Hematopoietic multipotent progenitor cell treated with erythropoietin and hydrocortisone succinate and interleukin-3 and kit ligand, for 15 days (in vitro differentiated cells): ENCODE data around the gene CFAP100.

Experiments used
- DNase-seq: peaks from one replicate; pipeline ENCODE4 v3.0.0-alpha.2; 2015; ENCODE audit warnings: low spot score

CFAP100 gene

DNA sequence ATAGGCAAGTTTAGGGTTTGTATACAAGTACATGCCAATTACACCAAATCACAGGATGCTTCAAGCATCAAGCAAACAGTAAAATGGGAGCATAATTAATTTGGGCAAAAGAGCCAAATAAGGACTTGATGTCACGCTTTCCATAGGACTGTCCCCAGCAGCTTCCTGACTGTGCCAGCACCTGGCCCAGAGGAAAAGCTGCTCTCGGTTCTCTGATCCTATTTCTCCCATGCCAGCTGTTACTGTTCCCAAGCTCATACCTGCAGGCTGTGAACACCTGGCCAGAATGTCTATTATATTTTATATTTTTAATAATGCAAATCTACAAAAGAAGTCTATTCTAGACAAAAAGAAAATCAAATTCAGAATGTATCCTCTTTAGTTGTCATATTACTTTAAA is 68.8 kb downstream of the CFAP100 start:
- no peak for DNase-seq

DNA sequence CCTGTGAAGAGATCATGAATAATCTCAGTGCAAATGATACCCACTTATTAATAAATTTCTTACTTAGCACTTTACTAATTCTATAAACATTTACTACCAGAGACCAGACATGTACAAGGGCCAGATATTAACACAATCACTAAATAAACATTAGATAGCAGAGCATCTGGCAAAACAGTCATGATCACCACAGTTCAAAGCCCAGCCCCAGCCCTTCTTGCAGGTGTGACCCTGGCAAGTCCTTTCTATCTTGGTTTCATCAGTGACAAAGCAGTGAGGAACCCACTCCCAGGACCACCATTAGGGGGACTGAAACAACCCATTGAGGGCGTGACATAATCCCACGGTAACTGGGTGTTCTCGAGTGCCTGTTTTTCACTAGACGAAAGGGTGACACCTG is 69.4 kb downstream of the CFAP100 start:
- DNase-seq, result no peak

DNA sequence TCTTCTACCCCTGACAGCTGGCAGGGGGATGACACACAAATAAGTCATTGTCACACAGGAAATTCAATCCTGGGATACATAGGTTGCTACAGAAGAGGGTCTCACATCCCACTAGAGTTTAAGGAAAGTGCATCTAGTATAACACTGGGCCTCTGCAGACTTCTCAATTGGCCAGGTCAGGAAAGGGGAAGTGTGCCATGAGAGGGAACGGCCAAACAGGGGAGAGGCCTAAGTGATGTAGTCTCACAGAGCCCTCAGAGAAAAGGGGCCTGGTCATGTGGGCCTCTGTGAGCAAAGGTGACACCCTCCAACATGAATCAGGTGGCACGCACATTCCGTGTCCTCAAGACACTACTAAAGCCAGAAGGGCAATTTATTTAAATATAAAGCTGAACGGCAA is 69.8 kb downstream of the CFAP100 start:
- no peak for DNase-seq

DNA sequence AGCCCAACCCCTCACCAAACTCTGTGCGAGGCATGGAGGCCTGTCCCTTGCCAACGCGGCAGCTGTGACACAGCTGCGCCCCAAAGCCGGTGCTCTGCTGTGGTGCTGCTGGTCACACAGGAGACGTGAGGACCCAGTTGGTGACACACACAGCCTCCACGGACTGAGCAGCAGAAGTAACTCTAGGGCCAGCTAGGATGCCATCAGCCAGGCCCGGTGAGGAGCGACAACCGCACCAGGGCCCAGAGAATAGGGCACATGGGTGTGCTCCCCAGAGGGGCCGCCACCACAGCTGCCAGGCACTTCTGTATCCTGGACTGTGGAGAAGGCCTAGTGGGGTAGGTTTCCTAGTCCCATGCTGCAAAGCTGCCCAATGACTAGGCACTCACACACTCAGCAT is 70.3 kb downstream of the CFAP100 start:
- no peak for DNase-seq

DNA sequence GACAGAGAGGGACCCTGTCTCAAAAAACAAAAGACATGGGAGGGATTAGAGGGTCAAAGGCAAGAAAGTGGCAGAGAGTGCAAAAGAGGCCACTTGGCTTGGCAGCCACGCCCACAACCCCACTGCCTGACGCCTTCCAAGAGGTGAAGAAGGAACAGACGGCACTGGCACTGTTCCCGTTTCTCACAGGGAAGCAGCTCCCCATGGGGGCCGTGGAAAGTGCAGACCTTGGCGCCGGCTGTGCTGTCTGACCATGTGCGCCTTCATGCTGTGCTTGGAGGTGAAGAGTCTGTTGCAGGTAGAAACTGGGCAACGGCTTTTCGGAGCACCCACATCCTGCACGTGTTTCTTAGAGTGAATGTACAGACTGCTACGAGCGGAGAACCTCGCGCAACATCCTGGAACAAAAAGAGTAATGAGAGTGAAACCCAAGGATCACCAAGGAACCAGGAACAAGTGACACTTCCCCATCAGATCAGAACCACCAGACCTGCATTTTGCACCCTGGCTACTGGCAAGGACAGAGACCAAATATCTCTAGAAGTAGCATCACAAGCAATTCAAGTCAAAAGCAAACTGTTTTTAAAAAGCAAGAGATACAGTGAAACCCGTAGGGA is 71.3 kb downstream of the CFAP100 start:
- no peak for DNase-seq

DNA sequence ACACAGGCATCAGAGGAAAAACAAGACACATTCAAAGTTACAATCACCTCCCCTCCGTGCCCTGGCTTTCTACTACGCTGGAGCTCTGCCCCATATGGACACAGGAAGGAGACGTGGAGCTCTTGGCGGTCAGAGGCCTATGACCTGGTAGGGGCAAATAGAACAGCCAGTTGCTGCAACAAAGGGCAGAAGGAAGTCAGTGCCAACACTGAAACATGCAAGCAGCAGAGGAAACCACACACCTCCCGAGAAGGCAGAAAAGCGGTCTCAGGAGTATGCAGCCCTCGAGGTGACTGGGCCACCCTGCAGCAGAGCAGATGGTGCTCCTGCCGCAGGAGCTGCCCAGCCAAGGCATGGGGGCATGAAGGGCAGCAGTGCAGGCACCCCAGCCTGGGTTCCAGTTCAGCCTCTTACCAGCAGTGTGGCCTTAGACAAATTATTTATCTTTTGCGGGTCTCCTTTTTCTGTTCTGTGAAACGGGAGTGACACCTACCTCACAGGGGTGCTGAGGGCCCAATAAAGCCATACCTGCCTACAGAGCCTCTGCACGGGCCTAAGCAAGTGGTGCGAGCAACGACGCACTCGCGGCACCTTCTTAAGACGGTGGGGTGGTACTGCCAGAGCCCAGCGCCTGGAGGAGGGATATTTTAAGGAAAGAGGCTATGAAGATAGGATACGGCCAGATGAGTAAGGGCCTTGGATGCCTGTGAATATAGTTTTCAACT is 72.3 kb downstream of the CFAP100 start:
- DNase-seq, result no peak

DNA sequence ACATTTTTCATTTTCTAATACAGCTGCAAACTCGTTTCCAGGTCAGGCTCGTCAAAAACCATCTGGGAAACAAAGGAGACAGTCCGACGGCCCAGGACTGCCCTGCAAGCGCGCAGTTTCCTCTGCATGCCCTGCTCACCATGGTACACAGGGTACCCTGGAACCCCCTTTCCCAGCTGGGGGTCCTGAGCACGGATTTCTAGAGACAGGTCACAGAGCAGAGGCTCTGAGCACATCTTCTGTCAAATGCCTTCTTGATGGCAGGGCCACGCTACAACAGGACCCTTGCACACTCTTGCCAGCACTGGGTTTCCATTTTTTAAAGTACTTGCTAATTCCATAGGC is 72.9 kb downstream of the CFAP100 start:
- DNase-seq, result no peak

DNA sequence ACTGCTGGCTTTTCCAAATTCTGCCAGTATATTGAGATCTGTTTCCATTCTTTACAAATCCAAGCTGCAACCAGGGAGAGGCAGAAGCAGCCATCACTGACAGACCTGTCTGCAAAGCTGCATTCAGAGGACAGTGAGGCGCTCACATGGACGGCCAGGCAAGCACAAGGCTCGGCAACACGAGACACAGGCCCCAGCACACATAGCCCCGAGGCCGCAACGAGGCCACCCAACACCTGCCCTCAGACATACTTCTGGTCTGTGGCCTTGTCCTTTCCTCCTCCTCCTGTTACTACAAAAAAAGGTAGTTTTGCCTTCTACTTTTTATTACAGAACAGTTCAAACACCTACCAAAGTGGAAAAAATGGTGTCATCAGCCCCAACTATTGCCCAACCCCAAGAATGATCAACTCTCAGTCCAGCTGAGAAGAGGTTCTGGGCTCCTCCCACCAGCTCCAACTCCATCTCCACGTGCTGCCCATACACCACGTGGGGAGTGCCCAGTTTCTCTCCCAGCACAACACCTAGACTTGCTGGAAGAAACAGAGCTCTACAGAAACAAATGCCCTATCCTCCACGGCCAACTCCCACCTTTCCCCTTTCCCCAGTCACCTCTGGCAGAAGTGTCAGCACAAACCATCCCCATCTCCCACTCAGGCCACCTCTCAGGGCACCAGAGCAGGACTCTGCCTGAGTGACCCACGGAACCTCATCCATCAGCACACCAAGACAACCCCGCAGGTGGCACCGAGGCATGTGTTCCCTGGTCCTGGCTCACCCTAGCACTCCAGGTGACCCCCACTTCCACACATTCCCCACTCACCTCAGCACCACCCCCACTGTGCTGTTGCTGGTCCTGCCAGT is 73.6 kb downstream of the CFAP100 start:
- no peak for DNase-seq

DNA sequence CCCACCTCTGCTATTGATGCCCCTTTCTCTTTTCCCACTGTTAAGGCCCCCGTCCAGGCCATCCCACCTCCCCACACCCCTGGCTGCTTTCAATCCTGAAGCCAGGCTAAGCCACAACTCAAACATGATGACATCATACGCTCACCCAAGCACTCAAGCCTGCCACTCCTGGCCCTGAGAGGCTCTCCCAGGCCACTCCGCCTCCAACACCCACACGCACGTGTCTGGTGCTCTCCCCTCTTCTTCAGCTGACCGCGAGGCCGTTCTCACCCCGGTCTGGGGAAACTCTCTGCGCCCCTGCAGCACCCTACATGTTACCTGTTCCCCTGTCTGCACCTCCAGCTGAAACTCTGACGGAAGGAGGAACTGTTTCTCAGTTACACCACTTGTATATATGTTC is 74.8 kb downstream of the CFAP100 start:
- no peak for DNase-seq

DNA sequence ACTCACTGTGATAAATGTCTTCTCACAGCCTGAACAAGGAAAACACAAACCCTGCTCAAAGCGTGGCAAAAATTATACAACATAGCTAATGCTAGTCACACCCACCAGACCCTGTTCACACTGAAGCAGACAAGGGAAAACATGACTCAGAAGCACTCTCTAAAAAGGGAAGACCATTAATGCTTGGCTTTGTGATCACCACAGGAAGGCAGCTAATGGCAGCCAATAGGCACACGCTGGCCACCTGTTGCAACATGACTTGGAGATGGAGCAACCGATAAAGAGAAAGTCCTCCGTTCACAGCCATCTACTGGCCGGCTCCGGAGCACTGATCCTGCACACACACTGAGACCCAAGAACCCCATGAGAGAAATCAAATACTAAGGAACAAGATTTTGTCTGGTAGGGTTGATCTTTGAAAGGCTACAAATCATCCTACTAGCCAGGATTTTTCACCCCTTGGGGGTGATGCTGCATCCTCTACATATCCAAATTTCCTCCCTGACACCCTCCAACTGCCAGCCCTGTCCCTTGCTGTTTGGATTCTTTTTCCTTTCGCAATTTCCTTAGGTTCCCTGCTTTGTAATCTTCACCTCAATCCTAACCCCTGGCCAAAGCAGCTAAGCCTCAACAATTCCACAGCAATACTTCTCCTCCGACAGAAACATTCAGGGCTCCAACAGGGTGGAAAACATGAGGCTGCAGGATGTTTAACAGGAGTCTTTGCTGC is 77.7 kb downstream of the CFAP100 start:
- DNase-seq, result peak; percentile 36

DNA sequence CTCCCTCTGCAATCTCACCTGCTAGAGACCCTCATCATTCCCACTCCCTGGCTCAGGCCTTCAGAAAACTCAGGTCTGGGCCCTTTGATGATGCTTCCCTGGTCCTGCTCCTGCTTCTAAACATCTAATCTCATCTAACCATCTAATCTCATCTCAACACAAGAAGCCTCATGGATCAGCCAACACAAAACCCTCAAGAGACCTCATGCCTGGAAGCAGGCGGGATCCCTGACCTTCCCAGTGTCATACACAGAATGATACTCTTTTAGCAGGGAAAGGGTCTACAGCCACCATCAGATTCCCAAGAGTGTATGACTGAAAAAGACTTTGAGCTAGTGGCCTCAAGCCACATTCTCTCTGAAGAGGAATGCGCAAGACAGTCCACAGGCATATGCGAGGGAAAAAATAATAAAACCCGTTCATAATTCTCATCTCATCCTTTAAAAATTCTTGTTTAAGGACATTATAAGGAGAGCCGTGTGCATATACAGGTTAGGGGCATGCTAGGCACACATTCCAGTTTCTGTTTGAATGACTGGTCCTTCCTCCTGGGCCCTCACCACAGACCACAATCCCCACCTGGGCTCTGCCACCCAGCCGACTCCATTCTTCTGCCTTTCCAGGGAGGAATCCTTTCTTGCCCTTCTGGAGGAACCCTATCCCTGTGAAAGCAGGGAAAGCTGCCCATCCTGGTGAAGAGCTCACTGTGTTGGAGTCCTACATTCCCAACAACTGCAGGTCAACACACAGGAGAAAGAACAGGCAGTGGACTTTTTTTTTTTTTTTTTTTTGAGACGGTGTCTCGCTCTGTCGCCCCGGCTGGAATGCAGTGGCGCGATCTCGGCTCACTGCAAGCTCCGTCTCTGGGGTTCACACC is 78.8 kb downstream of the CFAP100 start:
- DNase-seq, result no peak

DNA sequence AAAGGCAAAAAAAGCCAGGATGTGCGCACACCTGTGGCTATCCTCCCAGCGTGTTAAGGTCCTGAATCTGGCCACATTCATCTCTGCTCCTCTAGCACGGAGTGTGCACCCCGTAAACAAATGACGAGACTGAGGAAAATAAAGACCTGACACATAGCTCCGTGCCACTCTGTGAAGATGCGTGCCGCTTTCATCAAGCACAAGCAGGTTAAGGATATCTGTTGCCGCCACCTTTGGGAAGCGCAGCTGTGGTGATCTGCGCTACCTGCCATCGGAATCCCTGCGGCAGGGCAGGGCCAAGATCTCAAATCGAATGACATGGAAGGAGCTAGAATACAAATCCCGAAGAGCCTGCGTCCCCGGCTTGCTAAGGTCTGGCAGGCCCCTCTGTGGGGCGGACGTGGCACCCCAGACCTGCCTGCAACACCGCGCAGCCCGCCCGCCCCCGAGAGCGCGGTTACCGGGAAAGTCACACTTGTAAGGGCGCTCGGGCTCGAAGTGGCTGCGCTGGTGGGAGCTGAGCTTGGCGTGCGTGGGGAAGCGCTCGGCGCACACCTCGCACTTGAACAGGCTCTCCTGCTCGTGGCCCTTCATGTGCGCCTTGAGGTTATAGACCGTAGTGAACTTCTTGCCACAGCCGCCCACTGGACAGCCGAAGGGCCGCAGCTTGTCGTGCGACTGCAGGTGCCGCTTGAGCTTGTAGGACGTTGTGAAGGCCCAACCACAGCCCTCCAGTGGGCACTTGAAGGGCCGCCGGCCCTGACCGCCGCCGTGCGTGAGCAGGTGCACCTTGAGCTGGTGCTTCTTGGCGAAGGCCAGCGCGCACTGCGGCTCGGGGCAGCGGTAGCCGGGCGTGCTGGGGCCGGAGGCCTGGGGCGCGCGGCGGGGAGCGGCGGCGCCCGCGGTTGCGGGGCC is 80.0 kb downstream of the CFAP100 start:
- DNase-seq, result peak; percentile 30

DNA sequence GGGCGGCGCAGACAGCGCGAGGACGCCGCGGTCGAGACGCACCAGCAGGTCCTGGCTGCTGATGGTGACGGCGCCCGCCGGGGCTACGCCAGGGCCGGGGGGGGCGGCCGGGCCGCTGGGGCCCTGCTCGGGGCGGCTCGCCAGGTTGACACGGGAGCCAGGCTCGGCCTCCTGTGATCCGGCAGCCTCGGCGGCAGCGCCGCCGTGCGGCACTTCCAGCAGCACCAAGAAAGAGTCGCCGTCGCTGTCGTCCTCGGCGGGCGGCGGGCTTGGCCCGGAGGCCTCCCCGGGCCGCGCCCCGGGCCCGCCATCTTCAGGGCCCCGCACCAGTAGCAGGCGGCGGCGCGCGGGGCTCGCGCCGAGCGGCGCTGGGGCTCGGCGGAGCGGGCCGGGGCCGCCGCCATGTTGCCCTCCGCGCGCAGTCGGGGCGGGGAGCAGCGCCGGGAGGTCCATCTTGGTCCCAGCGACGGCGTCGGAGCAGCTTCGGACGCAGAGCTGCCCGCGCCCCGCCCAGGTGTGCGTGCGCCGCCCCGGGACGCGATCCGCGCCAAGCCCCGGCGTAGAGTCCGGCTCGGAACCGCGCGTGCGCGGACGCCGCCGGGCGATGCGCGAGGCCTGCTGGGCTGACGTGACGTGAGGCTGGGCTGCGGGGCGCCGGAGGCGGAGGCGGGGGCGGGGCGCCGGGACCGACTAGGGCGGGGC is 80.9 kb downstream of the CFAP100 start, which contains the start of gene ZXDC:
Gene ZXDC (minus strand): TSS at position 479 of the 702 bp plus-strand sequence. CDS start 26 bp downstream, at position 453.
- peak; percentile 94 for DNase-seq

DNA sequence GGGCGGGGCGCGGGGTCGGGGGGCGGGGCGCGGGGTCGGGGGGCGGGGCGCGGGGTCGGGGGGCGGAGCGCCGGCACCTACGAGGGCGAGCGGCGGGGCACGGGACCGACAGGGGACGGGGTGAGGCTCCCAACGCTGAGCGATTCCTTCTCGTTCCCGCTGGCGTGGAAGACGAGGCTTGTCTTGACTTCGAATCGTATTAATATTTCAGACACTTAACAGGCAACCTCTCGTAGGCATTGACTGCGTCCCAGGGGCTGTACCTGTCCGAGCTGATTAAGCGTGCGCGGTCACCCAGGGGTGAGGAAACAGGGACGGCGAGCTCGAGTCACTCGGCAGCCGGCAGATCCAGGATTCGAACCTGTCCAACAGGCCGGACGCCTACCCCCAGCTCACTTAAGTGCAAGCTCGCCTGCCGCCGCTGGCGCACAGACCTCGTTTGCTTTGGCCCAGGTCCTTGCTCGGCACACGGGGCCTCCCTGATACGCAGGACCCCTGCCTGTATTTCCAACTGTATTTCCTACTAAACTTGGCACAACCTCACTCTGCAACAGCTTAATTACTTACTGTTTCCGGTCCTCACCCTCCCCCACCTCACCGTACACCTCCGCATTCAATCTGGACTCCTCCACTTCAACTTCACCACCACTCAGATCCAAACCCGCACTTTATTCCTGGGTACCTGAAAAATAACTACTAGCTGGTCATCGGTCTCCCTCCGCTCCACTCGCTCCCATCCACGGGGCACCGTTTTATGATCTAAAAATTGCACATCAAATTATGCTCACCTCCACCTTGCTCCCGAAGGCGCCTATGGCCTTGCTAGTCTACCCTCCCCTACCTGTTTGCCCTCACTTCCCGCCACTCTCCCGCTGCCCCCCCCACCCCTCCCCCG is 81.7 kb downstream of the CFAP100 start:
- DNase-seq, result no peak

DNA sequence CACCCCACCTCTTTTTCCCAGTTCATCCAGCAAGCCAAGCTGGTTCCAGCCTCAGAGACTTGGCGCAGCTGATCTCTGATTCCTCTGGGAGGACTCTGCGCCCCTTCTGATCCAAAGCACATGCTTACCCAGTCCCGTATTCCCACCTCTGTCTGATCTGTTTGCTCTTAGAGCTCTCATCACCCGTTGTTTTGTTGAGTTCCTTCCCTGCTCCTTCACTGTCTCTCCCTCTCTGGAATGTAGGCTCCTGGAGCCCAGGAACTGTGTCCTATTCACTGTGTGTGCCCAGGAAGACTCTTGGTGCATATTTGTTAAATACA is 82.3 kb downstream of the CFAP100 start:
- no peak for DNase-seq

DNA sequence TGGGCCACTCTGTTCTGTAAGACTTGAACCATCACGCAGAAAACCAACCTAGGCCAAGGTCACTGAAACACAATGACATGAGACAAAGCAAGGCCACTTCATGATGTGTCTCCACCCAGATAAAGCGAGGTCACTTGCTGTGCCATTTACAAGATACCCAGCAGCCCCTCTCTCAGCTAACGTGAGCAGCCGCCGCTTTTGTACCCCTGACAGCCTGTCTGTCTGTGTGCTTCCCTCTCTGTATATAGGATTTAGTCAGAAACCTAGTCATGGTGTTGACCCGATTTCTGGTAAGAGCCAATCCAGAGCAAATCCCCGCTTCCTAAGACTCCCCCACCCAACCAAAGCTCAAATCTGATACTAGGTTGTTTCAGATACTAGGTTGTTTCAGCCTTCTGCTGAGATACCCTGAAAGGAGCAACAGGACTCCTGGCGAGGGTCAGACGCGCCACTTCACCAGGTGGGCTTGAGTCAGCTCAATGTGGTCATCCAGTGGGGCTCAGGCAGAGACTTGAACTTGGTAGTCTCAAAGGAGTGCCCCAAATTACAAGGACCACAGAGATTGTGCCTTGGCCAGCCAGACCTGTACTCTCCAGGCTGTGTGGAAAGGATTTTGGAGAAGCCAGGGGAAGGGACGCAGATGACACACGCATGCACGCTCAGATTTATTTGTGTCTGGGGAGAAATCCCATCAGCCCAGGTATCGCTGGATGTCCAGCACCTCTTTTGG is 84.0 kb downstream of the CFAP100 start:
- no peak for DNase-seq

DNA sequence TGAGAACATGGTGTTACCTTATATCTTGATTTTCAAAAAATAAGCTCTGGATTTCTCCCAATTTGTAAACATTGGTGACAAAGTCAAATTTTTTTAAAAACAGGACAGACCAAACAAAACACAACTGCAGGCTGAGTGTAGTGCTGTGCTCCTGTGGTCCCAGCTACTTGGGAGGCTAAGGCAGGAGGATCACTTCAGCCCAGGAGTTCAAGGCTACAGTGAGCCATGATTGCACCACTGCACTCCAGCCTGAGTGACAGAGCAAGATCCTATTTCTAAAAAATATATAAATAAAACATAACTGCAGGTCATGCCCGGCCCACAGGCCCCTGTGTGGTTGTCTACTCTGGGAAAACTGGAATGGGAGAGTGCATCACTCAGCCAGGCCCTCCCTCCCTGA is 84.9 kb downstream of the CFAP100 start:
- DNase-seq, result no peak

DNA sequence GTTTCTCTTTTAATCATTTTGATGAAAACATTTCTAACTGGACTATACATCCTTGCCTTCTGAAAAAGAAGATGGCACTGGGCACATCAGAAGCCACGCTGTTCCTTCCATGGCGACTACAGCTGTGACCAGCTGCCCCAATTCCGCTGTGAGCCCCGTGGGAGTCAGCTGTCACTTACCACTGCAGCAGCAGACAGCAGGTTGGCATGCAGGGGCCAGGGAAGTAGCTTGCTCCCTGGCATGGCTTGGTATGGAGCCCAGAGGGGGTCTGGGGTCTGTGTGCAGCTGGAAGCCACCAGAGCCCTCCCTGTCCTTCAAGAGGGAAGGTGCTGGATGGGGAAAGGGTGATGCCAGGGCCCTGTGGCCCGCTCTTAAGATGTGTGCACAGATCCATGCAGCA is 85.5 kb downstream of the CFAP100 start:
- no peak for DNase-seq
